Neural progenitor cell (in vitro differentiated cells): ENCODE measurements around the gene OR7G1. TPM values are rescaled to one million over a fixed set of nuclear protein-coding genes. Genes with fewer than 3 reads are reported as not detected.

Experiments
- DNase-seq: peaks from one replicate; pipeline ENCODE4 v3.0.0-alpha.2; 2016; ENCODE audit warnings: low spot score
- H2AFZ ChIP-seq: fragments of 200-600 bp; sonication (generic); replicated peaks from 2 replicates; pipeline ENCODE4 v1.6.1; 2016; ENCODE audit warnings: antibody characterized with exemption
- H3F3A ChIP-seq: fragments of 200-600 bp; sonication (generic); 2 replicates; pipeline ENCODE4 v1.6.1; 2016; ENCODE audit warnings: antibody characterized with exemption, low read depth
- H3K27ac ChIP-seq: fragments of 200-600 bp; sonication (generic); 2 replicates; pipeline ENCODE4 v1.5.1; 2016; ENCODE audit warnings: mild to moderate bottlenecking
- H3K27me3 ChIP-seq: fragments of 200-600 bp; sonication (generic); 2 replicates; pipeline ENCODE4 v1.6.1; 2016; ENCODE audit warnings: mild to moderate bottlenecking, moderate library complexity
- H3K36me3 ChIP-seq: fragments of 200-600 bp; sonication (generic); 2 replicates; pipeline ENCODE4 v1.5.1; 2016
- H3K4me1 ChIP-seq: fragments of 200-600 bp; sonication (generic); 2 replicates; pipeline ENCODE4 v1.6.1; 2016; ENCODE audit warnings: mixed run types
- H3K4me2 ChIP-seq: fragments of 200-600 bp; sonication (generic); 2 replicates; pipeline ENCODE4 v1.6.1; 2016
- H3K4me3 ChIP-seq: fragments of 200-600 bp; sonication (generic); 2 replicates; pipeline ENCODE4 v1.5.1; 2016
- H3K79me2 ChIP-seq: fragments of 200-600 bp; sonication (generic); 2 replicates; pipeline ENCODE4 v1.6.1; 2016; ENCODE audit warnings: low read depth
- H3K9ac ChIP-seq: fragments of 200-600 bp; sonication (generic); 2 replicates; pipeline ENCODE4 v1.6.1; 2016
- H3K9me3 ChIP-seq: fragments of 200-600 bp; sonication (generic); 2 replicates; pipeline ENCODE4 v1.5.1; 2016; ENCODE audit warnings: low read depth
- H4K20me1 ChIP-seq: fragments of 200-600 bp; sonication (generic); 2 replicates; pipeline ENCODE4 v1.6.1; 2016; ENCODE audit warnings: low read depth
- H3K27ac Mint-ChIP-seq: 3 replicates; pipeline ENCODE4 v1.8.0; 2021; ENCODE audit warnings: mixed read lengths
- H3K27me3 Mint-ChIP-seq: 2 replicates; pipeline ENCODE4 v1.8.0; 2022; ENCODE audit warnings: low read depth, mild to moderate bottlenecking, inconsistent platforms, moderate library complexity, mixed read lengths; ENCODE audit not compliant: insufficient read depth
- H3K36me3 Mint-ChIP-seq: 3 replicates; pipeline ENCODE4 v1.8.0; 2021; ENCODE audit warnings: mixed read lengths
- H3K4me1 Mint-ChIP-seq: 3 replicates; pipeline ENCODE4 v1.8.0; 2021; ENCODE audit warnings: mixed read lengths
- H3K4me3 Mint-ChIP-seq: 3 replicates; pipeline ENCODE4 v1.8.0; 2021; ENCODE audit warnings: mild to moderate bottlenecking, moderate library complexity, mixed read lengths
- H3K9me3 Mint-ChIP-seq: 3 replicates; pipeline ENCODE4 v1.8.0; 2020; ENCODE audit warnings: mixed read lengths
- EZH2 ChIP-seq: fragments of 200-600 bp; sonication (generic); IDR thresholded peaks from 2 replicates; pipeline ENCODE4 v1.6.1; 2017; ENCODE audit warnings: antibody characterized with exemption, mild to moderate bottlenecking, moderate library complexity
- EZH2phosphoT487 ChIP-seq: fragments of 200-600 bp; sonication (generic); IDR thresholded peaks from 2 replicates; pipeline ENCODE4 v1.6.1; 2017; ENCODE audit warnings: antibody characterized with exemption
- total RNA-seq: library from RNA; depleted of rRNA; stranded (reverse); fragments of >200 nt; gene quantifications from 2 replicates; pipeline ENCODE4 v1.2.3, GENCODE V29; 2015; ENCODE audit warnings: low replicate concordance
- TF ChIP-seq, protein P1 (sequence below): fragments of 200-600 bp; sonication (generic); IDR thresholded peaks from 2 replicates; pipeline ENCODE4 v1.5.1; 2017; ENCODE audit warnings: antibody characterized with exemption, mild to moderate bottlenecking

OR7G1 gene
- total RNA-seq, 1 donor from 2014 or later, result not detected

GRCh38 chr19:9128171-9128570 is 12.6 kb upstream of the OR7G1 start:
- no peak overlapping the region for H3K4me2 ChIP-seq
- no peaks in the 10 kb centered on the region for H3K4me1 Mint-ChIP-seq
- H3K4me3 Mint-ChIP-seq, result no peak overlapping the region
- no peaks in the 10 kb centered on the region for H3K36me3 ChIP-seq
- no peaks in the 10 kb centered on the region for H3K79me2 ChIP-seq
- H3K27me3 ChIP-seq, result no peaks in the 10 kb centered on the region
- H3K9me3 ChIP-seq, result no peaks in the 10 kb centered on the region
- no peaks in the 10 kb centered on the region for H3K36me3 Mint-ChIP-seq
- no peak overlapping the region for H3K27ac Mint-ChIP-seq
- H2AFZ ChIP-seq, result no peak overlapping the region
- H3K4me3 ChIP-seq, result no peak overlapping the region
- no peak overlapping the region for H3K9ac ChIP-seq
- H3K27ac ChIP-seq, result no peak overlapping the region
- H3K9me3 Mint-ChIP-seq, result peaks cover 27% of the 10 kb centered on the region
- no peaks in the 10 kb centered on the region for H3K4me1 ChIP-seq
- H4K20me1 ChIP-seq, result no peaks in the 10 kb centered on the region
- DNase-seq, result no peak
- H3K27me3 Mint-ChIP-seq, result peaks cover 4% of the 10 kb centered on the region
- no peaks in the 10 kb centered on the region for H3F3A ChIP-seq
- TF ChIP-seq EZH2phosphoT487 (no peak), EZH2 (no peak)
- TF ChIP-seq, protein P1, sequence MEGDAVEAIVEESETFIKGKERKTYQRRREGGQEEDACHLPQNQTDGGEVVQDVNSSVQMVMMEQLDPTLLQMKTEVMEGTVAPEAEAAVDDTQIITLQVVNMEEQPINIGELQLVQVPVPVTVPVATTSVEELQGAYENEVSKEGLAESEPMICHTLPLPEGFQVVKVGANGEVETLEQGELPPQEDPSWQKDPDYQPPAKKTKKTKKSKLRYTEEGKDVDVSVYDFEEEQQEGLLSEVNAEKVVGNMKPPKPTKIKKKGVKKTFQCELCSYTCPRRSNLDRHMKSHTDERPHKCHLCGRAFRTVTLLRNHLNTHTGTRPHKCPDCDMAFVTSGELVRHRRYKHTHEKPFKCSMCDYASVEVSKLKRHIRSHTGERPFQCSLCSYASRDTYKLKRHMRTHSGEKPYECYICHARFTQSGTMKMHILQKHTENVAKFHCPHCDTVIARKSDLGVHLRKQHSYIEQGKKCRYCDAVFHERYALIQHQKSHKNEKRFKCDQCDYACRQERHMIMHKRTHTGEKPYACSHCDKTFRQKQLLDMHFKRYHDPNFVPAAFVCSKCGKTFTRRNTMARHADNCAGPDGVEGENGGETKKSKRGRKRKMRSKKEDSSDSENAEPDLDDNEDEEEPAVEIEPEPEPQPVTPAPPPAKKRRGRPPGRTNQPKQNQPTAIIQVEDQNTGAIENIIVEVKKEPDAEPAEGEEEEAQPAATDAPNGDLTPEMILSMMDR, result no peak

DNA sequence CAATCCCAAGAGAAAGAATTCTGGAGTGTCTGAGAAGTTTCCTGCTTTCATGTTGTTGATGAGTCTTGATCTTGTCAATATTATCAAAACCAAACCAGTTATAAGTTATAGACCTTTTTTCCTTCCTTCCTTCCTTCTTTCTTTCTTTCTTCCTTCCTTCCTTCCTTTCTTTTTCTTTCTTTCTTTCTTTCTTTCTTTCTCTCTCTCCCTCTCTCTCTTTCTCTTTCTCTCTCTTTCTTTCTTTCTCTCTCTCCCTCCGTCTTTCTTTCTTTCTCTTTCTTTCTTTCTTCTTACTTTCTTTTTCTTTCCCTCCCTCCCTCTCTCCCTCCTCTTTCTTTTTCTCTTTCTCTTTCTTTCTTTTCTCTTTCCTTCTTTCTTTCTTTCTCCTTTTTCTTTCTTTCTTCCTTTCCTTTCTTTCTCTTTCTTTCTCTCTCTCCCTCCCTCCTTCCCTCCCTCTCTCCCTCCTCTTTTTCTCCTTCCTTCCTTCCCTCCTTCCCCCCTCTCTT is 11.4 kb upstream of the OR7G1 start, which contains the start of gene OR7G3:
Gene OR7G3 (minus strand): TSS at position 51 of the 506 bp plus-strand sequence. CDS start 0 bp downstream, at position 51.
- H3K79me2 ChIP-seq, result no peaks in the 10 kb centered on the region
- no peaks in the 10 kb centered on the region for H3K27me3 ChIP-seq
- no peak within 1 kb of the TSS for H3K9ac ChIP-seq
- Mint-ChIP-seq H3K4me3 (no peak within 1 kb of the TSS), H3K36me3 (no peaks in the 10 kb centered on the region), H3K27ac (no peak within 1 kb of the TSS), H3K9me3 (peaks cover 26% of the 10 kb centered on the region), H3K27me3 (peaks cover 4% of the 10 kb centered on the region), H3K4me1 (no peaks in the 10 kb centered on the region)
- no peak for DNase-seq
- H3K36me3 ChIP-seq, result no peaks in the 10 kb centered on the region
- H3K4me3 ChIP-seq, result no peak within 1 kb of the TSS
- no peak within 1 kb of the TSS for H2AFZ ChIP-seq
- no peak within 1 kb of the TSS for H3K27ac ChIP-seq
- no peak within 1 kb of the TSS for H3K4me2 ChIP-seq
- H4K20me1 ChIP-seq, result no peaks in the 10 kb centered on the region
- no peaks in the 10 kb centered on the region for H3K4me1 ChIP-seq
- TF ChIP-seq EZH2phosphoT487, result no peak
- no peak for TF ChIP-seq EZH2
- TF ChIP-seq, protein P1, result no peak
- H3F3A ChIP-seq, result no peaks in the 10 kb centered on the region
- no peaks in the 10 kb centered on the region for H3K9me3 ChIP-seq

DNA sequence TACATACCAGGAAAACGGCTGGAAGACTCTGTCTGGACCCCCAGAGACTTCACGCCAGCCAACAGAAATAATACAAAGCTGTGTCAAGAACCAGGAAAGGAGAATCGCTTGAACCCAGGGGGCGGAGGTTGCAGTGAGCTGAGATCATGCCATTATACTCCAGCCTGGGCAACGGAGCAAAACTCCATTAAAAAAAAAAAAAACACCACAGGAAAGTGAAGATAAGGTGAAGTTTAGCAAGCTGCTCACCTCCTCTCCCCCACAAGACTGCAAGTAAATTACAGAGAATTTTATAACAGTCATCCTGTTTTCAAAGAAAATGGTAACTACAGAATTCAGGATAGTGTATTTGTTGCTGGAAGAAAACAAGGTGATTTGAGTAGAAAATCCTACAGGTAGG is 984 bp upstream of the OR7G1 start:
- H3K36me3 Mint-ChIP-seq, result no peaks in the 10 kb centered on the region
- H3K4me3 Mint-ChIP-seq, result no peak overlapping the region

More for the DNA sequence above, 984 bp upstream of the OR7G1 start:
- H4K20me1 ChIP-seq, result no peaks in the 10 kb centered on the region
- no peak overlapping the region for H2AFZ ChIP-seq
- no peak for DNase-seq
- Mint-ChIP-seq H3K27ac (no peak overlapping the region), H3K27me3 (peaks cover 6% of the 10 kb centered on the region), H3K4me1 (no peaks in the 10 kb centered on the region), H3K9me3 (peaks cover 22% of the 10 kb centered on the region)
- no peaks in the 10 kb centered on the region for H3F3A ChIP-seq
- no peak for TF ChIP-seq EZH2phosphoT487
- no peak for TF ChIP-seq EZH2
- TF ChIP-seq, protein P1, result no peak
- no peak overlapping the region for H3K9ac ChIP-seq
- no peaks in the 10 kb centered on the region for H3K27me3 ChIP-seq
- no peaks in the 10 kb centered on the region for H3K9me3 ChIP-seq
- no peaks in the 10 kb centered on the region for H3K4me1 ChIP-seq
- no peaks in the 10 kb centered on the region for H3K79me2 ChIP-seq
- no peak overlapping the region for H3K4me3 ChIP-seq
- H3K27ac ChIP-seq, result no peak overlapping the region
- no peaks in the 10 kb centered on the region for H3K36me3 ChIP-seq
- no peak overlapping the region for H3K4me2 ChIP-seq
